EL (cell line): ENCODE results near the gene LUZP1.

Experiments
- DNase-seq: peaks from one replicate; pipeline ENCODE4 v3.0.0-alpha.2; 2016

LUZP1 gene

DNA sequence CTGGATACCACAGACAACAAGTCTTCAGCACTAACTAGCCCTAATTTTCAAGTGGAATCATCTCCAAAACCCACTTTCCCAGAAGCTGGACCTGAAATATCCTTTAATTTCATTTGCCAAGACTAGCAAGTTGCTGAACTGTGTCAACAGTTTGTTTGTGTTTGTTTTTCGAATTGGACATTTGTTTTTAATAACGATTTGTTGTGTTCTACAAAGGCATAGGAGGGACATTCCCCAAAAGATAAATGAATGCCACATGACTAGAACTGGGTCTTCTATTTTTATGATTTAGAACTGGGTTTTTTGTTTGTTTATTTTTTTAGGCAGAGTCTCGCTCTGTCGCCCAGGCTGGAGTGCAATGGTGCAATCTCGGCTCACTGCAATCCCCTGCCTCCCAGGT is 17.9 kb downstream of the LUZP1 start:
- DNase-seq: no peak

DNA sequence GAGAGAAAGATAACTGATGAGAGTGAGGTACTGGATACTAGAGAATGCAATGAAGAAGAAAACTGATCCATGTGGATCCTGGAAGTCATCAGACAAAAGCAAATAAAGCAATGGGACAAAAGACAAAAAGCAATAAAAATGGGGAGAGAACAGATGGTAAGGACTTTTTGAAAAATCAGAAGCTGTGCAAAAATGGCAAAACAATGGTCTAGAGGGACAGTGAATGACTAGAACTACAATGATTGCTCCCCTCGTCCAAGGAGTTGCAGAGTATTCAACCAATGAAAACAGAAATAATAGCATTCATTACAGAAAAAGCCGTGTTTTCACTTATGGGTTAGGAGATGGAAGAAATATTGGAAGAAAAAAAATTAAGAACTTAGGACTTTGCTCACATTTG is 18.5 kb downstream of the LUZP1 start:
- DNase-seq: no peak

GRCh38 chr1:23149114-23149513 is 19.5 kb downstream of the LUZP1 start:
- DNase-seq: no peak

- no peak for DNase-seq
These were observed 20.6 kb downstream of the LUZP1 start for GRCh38 chr1:23148084-23148483.

GRCh38 chr1:23140940-23141596 is 27.6 kb downstream of the LUZP1 start:
- no peak for DNase-seq

DNA sequence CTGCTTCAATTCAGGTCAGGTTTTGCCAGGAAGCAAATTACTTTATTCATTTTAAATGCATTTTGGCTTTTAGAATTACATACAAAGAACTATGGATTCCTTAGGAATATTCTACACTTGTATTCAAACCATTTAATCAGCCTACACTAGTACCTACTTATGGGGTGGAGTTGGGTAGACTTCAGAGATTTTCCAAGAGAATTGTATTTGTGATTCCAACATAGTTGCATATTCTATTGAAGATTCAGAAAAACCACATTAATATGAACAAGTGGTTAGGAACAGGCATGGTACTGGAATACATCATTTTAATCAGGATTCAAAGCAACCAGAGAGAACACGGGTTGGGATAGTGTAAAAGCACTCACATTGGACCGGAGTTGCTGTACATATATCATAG is 33.4 kb downstream of the LUZP1 start:
- DNase-seq: no peak

DNA sequence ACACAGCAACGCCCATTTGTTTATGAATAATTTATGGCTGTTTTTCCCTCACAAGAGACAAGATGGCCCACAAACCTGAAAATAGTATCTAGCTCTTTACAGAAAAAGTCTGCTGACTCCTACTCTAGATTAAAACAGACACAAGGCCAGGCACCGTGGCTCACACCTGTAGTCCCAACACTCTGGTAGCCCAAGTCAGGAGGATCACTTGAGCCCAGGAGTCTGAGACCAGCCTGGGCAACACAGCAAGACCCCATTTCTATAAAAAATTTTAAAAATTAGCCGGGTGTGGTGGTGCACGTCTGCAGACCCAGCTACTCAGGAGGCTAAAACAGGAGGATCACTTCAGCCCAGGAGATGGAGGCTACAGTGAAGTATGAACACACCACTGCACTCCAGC is 34.6 kb downstream of the LUZP1 start:
- DNase-seq: no peak

GRCh38 chr1:23133587-23133986 is 35.1 kb downstream of the LUZP1 start:
- no peak for DNase-seq

- DNase-seq: no peak
These were observed 36.6 kb downstream of the LUZP1 start for GRCh38 chr1:23132033-23132432.

DNA sequence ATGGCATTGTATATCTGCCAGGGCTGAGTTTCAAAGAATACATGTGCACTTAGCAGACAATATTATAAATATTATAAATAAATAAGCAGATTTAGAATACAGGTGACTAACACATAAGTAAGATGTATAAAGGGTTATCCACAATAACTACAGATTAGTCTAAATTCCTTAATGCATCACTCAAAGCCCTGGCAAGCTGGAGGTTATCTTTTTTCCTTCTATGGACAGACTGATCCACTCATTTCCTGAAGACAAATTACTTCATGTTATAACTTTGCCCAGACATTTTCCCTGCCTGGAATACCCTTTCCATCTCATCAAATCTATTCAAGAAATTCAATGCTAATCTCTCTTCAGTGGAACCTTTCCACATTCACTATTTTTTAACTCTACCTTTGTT is 38.8 kb downstream of the LUZP1 start:
- DNase-seq: peak; percentile 40

DNA sequence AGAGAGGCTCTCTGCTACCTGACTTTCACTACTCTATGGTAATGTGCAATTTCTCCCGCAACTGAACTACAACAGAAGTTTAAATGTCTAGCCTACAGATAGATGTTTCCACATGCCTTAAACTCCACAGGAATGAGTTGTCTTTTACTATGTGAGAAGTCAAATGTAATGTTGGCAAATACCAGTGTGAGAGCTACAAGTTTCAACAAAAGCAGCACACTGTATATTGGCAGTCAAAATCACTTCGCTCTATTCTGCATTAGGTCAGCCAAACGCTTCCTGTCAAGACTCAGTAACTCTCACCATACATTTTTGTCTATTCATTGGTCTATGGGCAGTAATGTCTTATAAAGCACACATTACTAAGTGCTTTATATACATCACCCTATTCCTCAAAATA is 41.9 kb downstream of the LUZP1 start:
- peak; percentile 50 for DNase-seq

DNA sequence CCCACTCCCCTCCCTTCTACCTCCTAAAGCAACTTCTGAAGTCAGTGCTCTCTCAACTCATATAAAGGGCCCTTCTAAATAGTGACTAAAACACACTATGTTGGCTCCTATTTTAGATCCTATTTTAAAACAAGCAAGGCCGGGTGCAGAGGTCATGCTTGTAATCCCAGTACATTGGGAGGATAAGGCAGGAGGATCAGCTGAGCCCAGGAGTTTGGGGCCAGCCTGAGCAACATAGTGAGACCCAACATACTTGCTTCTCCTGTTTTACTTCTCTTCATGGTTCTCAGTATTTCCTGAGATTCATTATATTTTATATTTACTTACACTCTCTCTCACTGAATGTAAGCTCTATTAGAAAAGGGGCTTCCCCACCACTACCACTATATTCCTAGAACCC is 42.5 kb downstream of the LUZP1 start:
- DNase-seq: no peak

- no peak for DNase-seq
These were observed 43.2 kb downstream of the LUZP1 start for GRCh38 chr1:23125489-23125888.

GRCh38 chr1:23124259-23125026 is 44.2 kb downstream of the LUZP1 start:
- no peak for DNase-seq

DNA sequence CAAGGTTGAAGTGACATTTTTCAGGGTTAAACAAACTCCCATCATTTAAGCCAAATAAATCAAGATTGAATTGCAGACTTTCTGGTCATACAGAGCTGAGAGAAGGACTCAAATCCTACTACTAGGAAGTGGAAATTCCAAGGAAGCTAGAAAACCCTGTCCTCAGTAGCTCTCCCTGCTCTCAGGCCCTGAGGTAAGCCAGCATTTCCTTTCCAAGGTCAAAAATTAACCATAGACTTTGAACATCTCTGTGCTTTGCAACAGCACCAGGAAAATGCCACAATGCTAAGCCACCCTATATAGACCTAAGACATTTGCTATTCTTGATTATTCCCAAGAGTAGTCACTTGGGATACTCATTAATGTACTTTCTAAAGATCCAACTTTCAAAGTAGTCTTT is 45.1 kb downstream of the LUZP1 start:
- no peak for DNase-seq

- DNase-seq: no peak
These were observed 45.9 kb downstream of the LUZP1 start for GRCh38 chr1:23122796-23123195.

GRCh38 chr1:23122023-23122748 is 46.5 kb downstream of the LUZP1 start:
- peak; percentile 43 for DNase-seq

DNA sequence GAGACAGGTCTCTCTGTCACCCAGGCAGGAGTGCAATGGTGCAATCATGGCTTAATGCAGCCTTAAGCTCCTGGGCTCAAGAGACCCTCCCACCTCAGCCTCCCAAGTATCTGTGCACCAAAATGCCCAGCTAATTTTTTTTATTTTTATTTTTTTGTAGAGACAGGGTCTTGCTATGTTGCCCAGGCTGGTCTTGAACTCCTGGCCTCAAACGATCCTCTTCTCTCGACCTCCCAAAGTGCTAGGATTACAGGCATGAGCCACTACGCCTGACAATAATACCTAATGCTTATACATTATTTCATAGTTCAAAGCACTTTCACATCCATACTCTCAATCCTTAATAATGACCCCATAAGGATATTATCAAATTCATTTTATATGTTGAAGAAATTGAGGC is 48.3 kb downstream of the LUZP1 start:
- DNase-seq: no peak

DNA sequence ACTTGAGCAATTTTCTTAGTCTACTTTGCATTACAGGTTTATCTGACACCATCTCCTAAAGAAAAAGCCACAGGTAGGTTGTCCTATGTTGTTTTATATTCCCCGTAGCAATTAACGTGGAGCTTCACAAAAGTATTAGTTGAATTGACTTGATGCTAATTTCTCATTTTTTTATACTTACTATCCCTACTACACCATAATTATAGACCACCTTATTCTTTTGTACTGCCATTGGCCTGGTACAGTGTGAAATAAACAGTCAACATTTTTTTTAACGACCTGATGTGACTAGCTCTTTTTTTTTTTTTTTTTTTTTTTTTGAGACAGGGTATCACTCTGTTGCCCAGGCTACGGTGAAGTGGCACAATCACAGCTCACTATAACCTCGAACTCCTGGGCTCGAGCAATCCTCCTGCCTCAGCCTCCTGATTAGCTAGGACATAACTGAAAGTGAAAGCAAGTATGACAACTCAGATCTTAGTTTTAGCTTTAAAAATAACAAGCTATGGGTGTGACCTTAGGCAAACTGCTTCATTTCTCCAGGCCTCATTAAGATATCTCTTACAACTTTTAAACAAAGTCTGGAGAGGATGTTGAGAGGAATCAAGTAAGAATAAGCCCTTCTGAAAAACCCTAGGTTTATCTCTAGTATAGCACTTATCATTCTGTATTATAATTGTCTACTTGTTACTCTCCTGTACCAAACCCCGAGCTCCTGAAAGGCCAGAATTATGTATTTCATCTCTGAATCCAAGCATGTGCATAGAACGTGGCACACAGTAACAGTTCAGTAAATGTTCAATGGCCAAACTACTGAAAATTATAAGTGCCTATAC is 49.5 kb downstream of the LUZP1 start:
- no peak for DNase-seq

DNA sequence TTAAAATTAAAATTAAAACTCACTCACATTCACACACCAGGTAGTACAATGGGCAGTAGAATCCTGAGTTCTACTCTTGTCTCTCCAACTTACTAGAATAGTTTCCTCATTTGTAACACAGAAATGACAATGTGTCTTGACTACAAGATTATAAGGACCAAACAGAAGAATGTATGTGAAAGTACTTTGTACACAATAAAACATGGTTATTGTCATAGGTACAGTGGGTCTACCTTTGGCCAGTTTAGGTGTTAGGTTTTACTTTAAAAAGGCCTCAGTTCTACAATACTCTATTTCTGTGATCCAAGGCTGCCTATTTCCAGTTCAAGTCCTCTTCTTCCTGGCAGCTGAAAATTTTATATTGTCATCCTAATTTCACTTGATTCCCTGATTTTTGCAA is 50.2 kb downstream of the LUZP1 start:
- no peak for DNase-seq

GRCh38 chr1:23116921-23117699 is 51.5 kb downstream of the LUZP1 start:
- no peak for DNase-seq

DNA sequence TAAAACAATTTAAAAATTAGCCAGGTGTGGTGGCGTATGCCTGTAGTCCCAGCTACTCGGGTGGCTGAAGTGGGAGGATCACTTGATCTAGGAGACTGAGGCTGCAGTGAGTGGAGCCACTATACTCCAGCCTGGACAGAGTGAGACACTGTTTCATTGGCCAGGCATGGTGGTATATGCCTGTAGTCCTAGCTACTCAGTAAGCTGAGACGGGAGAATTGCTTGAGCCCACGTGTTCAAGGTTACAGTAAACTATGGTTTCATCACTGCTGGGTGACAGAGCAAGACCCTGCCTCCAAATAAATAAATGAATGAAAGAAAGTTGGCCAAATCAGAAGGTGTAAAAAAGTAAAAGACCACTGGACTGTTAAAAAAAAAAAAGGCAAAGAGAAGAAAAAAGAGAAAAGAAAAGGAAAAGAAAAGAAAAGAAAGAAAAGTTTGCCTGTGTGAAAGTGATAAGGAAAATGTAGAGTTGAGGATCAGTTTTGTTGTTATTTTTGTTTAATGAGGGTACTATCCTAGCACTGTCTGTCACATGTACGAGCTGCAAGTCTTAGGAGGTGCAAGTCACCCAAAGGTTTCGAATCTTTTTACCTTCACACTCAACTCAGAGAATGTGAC is 52.3 kb downstream of the LUZP1 start:
- DNase-seq: no peak
